K562 (cell line): ENCODE data around the gene ZNF800. TPM values are rescaled to one million over a fixed set of nuclear protein-coding genes. Genes with fewer than 3 reads are reported as not detected.

Source experiments
- ATAC-seq: fragments of 200-7000 bp; cut with Tn5 transposase; 3 replicates; pipeline ENCODE4 v1.9.1; 2020; ENCODE audit warnings: moderate library complexity
- BruUV-seq: library from RNA; stranded (reverse); fragments of 400-500 nt; replicated peaks from 2 replicates; lab custom pipeline; 2021; lab: Mats Ljungman, UMichigan
- CTCF ChIA-PET: fragments of 300-600 bp; formaldehyde crosslinking; extraction: SDS; loops from one replicate; lab custom pipeline; 2021; ENCODE audit warnings: low intra/inter-chr PET ratio; lab: Yijun Ruan, JAX
- POLR2A ChIA-PET: fragments of 300-600, 350-650 bp; sonication (Branson Sonifier 250); formaldehyde crosslinking; extraction: SDS; loops from one replicate; lab custom pipeline; 2021; ENCODE audit warnings: antibody characterized with exemption, inconsistent platforms; lab: Yijun Ruan, JAX
- DNase-seq, 4 experiments: peaks; one replicate each; pipeline versions ENCODE4 v3.0.0 to v3.0.0-alpha.2; 2011 to 2018; ENCODE audit warnings: low spot score in 3 of 4, mixed read lengths in 3 of 4; ENCODE audit errors: extremely low read depth in 1 of 4
- FAIRE-seq: peaks from 2 replicates; lab custom pipeline; 2011; peaks lifted over from hg19 to GRCh38; lab: Jason Lieb, UNC
- H2AFZ ChIP-seq: 2 replicates; pipeline ENCODE4 v1.6.0; 2011; ENCODE audit warnings: low read depth, low read length, control low read depth, inconsistent platforms
- H3K27ac ChIP-seq: fragments of 200-600 bp; 3 replicates; pipeline ENCODE4 v1.8.0; 2011; ENCODE audit warnings: low read depth, mild to moderate bottlenecking, control low read depth, inconsistent platforms, low read length, moderate library complexity, mixed read lengths; ENCODE audit errors: extremely low read depth
- H3K27me3 ChIP-seq, 2 experiments: fragments of 300-600 bp in 1 of 2; 2 replicates in 1 of 2; 3 replicates in 1 of 2; pipeline versions ENCODE4 v1.6.0 to v1.8.0; 2011; ENCODE audit warnings: inconsistent platforms in 2 of 2, low read length in 2 of 2, mild to moderate bottlenecking in 1 of 2, mixed read lengths in 1 of 2, moderate library complexity in 1 of 2; ENCODE audit not compliant: control insufficient read depth in 2 of 2, insufficient read depth in 2 of 2
- H3K36me3 ChIP-seq: fragments of 300-600 bp; 3 replicates; pipeline ENCODE4 v1.8.0; 2011; ENCODE audit warnings: mild to moderate bottlenecking, low read length, inconsistent platforms; ENCODE audit not compliant: control insufficient read depth, insufficient read depth
- H3K4me1 ChIP-seq, 2 experiments: fragments of 200-600 bp in 1 of 2; replicated peaks in 1 of 2; 2 replicates in 1 of 2; 3 replicates in 1 of 2; pipeline versions ENCODE4 v1.5.1 to v1.8.0; 2011; ENCODE audit warnings: inconsistent platforms in 2 of 2, low read length in 2 of 2, mild to moderate bottlenecking in 1 of 2, mixed read lengths in 1 of 2, moderate library complexity in 1 of 2; ENCODE audit not compliant: control insufficient read depth in 2 of 2, insufficient read depth in 2 of 2
- H3K4me2 ChIP-seq: 2 replicates; pipeline ENCODE4 v1.6.1; 2011; ENCODE audit warnings: low read length, control low read depth, inconsistent platforms, mixed read lengths; ENCODE audit not compliant: insufficient read depth
- H3K4me3 ChIP-seq: fragments of 200-600 bp; sonication (generic), shearing (Covaris generic); 2 replicates; pipeline ENCODE4 v1.5.1; 2016; ENCODE audit warnings: control low read depth, inconsistent platforms
- H3K79me2 ChIP-seq: fragments of 200-600 bp; 3 replicates; pipeline ENCODE4 v1.8.0; 2011; ENCODE audit warnings: low read length, inconsistent platforms; ENCODE audit not compliant: control insufficient read depth, insufficient read depth
- H3K9ac ChIP-seq, 2 experiments: 2 replicates each; pipeline versions ENCODE4 v1.6.0 to v1.6.1; 2011; ENCODE audit warnings: low read depth in 2 of 2, low read length in 2 of 2, control low read depth in 1 of 2, inconsistent platforms in 1 of 2, mild to moderate bottlenecking in 1 of 2, mixed read lengths in 1 of 2; ENCODE audit not compliant: insufficient read depth in 1 of 2
- H3K9me1 ChIP-seq: one replicate; pipeline ENCODE4 v1.6.0; 2011; ENCODE audit warnings: inconsistent platforms, mild to moderate bottlenecking, low read length, moderate library complexity; ENCODE audit not compliant: control insufficient read depth, insufficient read depth
- H3K9me3 ChIP-seq: replicated peaks from 2 replicates; pipeline ENCODE4 v1.5.1; 2011; ENCODE audit warnings: low read depth, low read length, inconsistent platforms; ENCODE audit not compliant: control insufficient read depth, insufficient read depth
- H4K20me1 ChIP-seq: replicated peaks from 2 replicates; pipeline ENCODE4 v1.6.1; 2011; ENCODE audit warnings: low read length, inconsistent platforms, mixed read lengths; ENCODE audit not compliant: control insufficient read depth, insufficient read depth
- C11orf30 ChIP-seq: fragments of 450-650 bp; IDR thresholded peaks from 2 replicates; pipeline ENCODE4 v1.6.1; 2016; ENCODE audit warnings: low read depth, mild to moderate bottlenecking
- DPF2 ChIP-seq: fragments of 450-650 bp; IDR thresholded peaks from 2 replicates; pipeline ENCODE4 v1.6.1; 2016
- FOSL1 ChIP-seq: fragments of 200-800 bp; sonication (Bioruptor generic); conservative IDR thresholded peaks from 2 replicates; pipeline ENCODE4 v1.6.1; 2016; ENCODE audit warnings: missing genetic modification characterization, missing compliant biosample characterization
- HCFC1 ChIP-seq: IDR thresholded peaks from 2 replicates; pipeline ENCODE4 v1.6.1; 2012; ENCODE audit warnings: low read depth, low read length, improper control_type of control experiment
- HNRNPLL ChIP-seq: fragments of 200-400 bp; formaldehyde crosslinking; IDR thresholded peaks from 2 replicates; pipeline ENCODE4 v1.6.1; 2017; ENCODE audit warnings: low read length, low read depth, mild to moderate bottlenecking; ENCODE audit not compliant: poor library complexity, severe bottlenecking
- MNT ChIP-seq, 2 experiments: fragments of 450-650 bp; conservative IDR thresholded peaks; 2 replicates each; pipeline ENCODE4 v1.6.1; 2017; ENCODE audit warnings: mild to moderate bottlenecking in 2 of 2, moderate library complexity in 2 of 2
- NFATC3 ChIP-seq: fragments of 450-650 bp; IDR thresholded peaks from 2 replicates; pipeline ENCODE4 v1.6.1; 2017; ENCODE audit warnings: mild to moderate bottlenecking
- RERE ChIP-seq: sonication (generic); formaldehyde crosslinking; IDR thresholded peaks from 2 replicates; pipeline ENCODE4 v1.8.0; 2023; ENCODE audit warnings: missing genetic modification reagents, mild to moderate bottlenecking, borderline replicate concordance
- TAL1 ChIP-seq: fragments of 450-650 bp; IDR thresholded peaks from 2 replicates; pipeline ENCODE4 v1.6.1; 2016; ENCODE audit warnings: mild to moderate bottlenecking
- TEAD4 ChIP-seq, 2 experiments: sonication (generic) in 1 of 2; formaldehyde crosslinking in 1 of 2; IDR thresholded peaks; 2 replicates each; pipeline versions ENCODE4 v1.6.1 to v1.8.0; 2012 to 2022; ENCODE audit warnings: borderline replicate concordance in 1 of 2, inconsistent platforms in 1 of 2, low read length in 1 of 2, mild to moderate bottlenecking in 1 of 2, missing genetic modification reagents in 1 of 2
- UBTF ChIP-seq, 2 experiments: IDR thresholded peaks; 2 replicates each; pipeline ENCODE4 v1.6.1; 2012; ENCODE audit warnings: improper control_type of control experiment in 2 of 2, low read depth in 2 of 2, low read length in 2 of 2, borderline replicate concordance in 1 of 2
- WGBS: fragments of 100-300 bp; shearing (Covaris generic); methylation state at CpG from one replicate; pipeline ENCODE4 v1.1.6; 2016; ENCODE audit warnings: low coverage, mixed read lengths; ENCODE audit not compliant: insufficient coverage; ENCODE audit errors: missing lambda C conversion rate; 5-methylcytosine and 5-hydroxymethylcytosine counted together
- in situ Hi-C: fragments of 300-500 bp; cut with MboI; formaldehyde crosslinking; loops from 4 replicates; pipeline ENCODE4 v1.15.0; 2018; ENCODE audit warnings: inconsistent platforms, mixed read lengths
- intact Hi-C: fragments of 100-400 bp; cut with micrococcal nuclease; formaldehyde crosslinking; loops from 2 replicates; pipeline ENCODE4 v1.14.2; 2022
- polyA plus RNA-seq, 8 experiments: library from polyadenylated mRNA; depleted of rRNA in 4 of 8; stranded (reverse) in 5 of 8; unstranded in 3 of 8; fragments of >200 nt; fragmentation: Nextera tagmentation in 2 of 8; fragmentation: Illumina TruSeq in 1 of 8; extraction: Ambion mirVana in 2 of 8; extraction: Trizol in 1 of 8; gene quantifications; 2 replicates each; pipeline versions ENCODE4 v1.2.1 to v1.2.3, GENCODE V29; 2011 to 2014; ENCODE audit warnings: inconsistent platforms in 1 of 8, missing spikeins in 1 of 8
- total RNA-seq, 7 experiments: library from RNA; depleted of rRNA in 6 of 7; stranded (reverse); fragments of >200 nt in 6 of 7; fragmentation: Illumina TruSeq in 2 of 7; extraction: Trizol in 2 of 7; gene quantifications; 2 replicates each; pipeline versions ENCODE4 v1.2.1 to v1.2.3, GENCODE V29; 2011 to 2021; ENCODE audit warnings: low replicate concordance in 1 of 7

Gene ZNF800
- total and polyA plus RNA-seq, 9 of the 15 experiments (the other 6 are each of a cell fraction or from before 2014, with no cell fraction given): 7.5 to 58.3 (median 33.4) TPM

GRCh38 chr7:127389321-127389720, 3.2 kb downstream of the ZNF800 start:
- no peaks in the 10 kb centered on the region for H3K9me1 ChIP-seq
- ATAC-seq (no peak), DNase-seq (no peak), FAIRE-seq (no peak)
- intact Hi-C loops (no loop called here), in situ Hi-C loops (no loop called here)
- 11% methylated on average over 1 of the region's 1 CpG for WGBS
- BruUV-seq: no TSS peak
- ChIA-PET CTCF (no interaction called here), POLR2A (interaction anchor here (1.3 kb wide), 1 partner anchor 21 kb away, joined by 3 read pairs; no protein-coding TSS in a partner anchor)
- peaks cover 4% of the 10 kb centered on the region; the same call in 1 of the 2 replicates for H4K20me1 ChIP-seq
- H3K79me2 ChIP-seq: peaks cover 86% of the 10 kb centered on the region
- no peaks in the 10 kb centered on the region for H3K9me3 ChIP-seq
- H3K27me3 ChIP-seq: no peaks in the 10 kb centered on the region
- H2AFZ ChIP-seq: no peak overlapping the region
- H3K27ac ChIP-seq: peak overlapping the region; percentile 9; the same call in 2 of the 3 replicates
- peak overlapping the region in 1 of 2 experiments; percentile 97; a peak in 2 of 4 replicates for H3K9ac ChIP-seq
- H3K4me1 ChIP-seq: peaks cover 28 to 31% of the 10 kb centered on the region in 2 experiments
- H3K4me3 ChIP-seq: no peak overlapping the region; the same call in 1 of the 2 replicates
- peaks cover 62% of the 10 kb centered on the region for H3K36me3 ChIP-seq
- peak overlapping the region; percentile 19; the same call in 1 of the 2 replicates for H3K4me2 ChIP-seq
- TF ChIP-seq HNRNPLL: no peak
- peak; percentile 64 for TF ChIP-seq C11orf30
- no peak for TF ChIP-seq HCFC1
- TF ChIP-seq FOSL1: peak; percentile 65
- no peak for TF ChIP-seq UBTF (IDR thresholded peaks at IDR 0.05; ENCODE audit: borderline replicate concordance in 1 of 2, low read depth in 2 of 2, low read length in 2 of 2)
- TF ChIP-seq DPF2: peak; percentile 70
- no peak for TF ChIP-seq MNT (conservative IDR thresholded peaks at IDR 0.05)
- peak; percentile 23; the same call in 1 of the 2 replicates for TF ChIP-seq TAL1
- TF ChIP-seq RERE (CRISPR knock-in tag): no peak
- TF ChIP-seq TEAD4 (IDR thresholded peaks at IDR 0.05; ENCODE audit: low read length): peak; percentile 47; the same call in 1 of the 2 replicates
- TF ChIP-seq TEAD4 (CRISPR knock-in tag; IDR thresholded peaks at IDR 0.05; ENCODE audit: borderline replicate concordance): no peak
- TF ChIP-seq NFATC3: 0 out of 2 replicates have a peak, but pooled peaks have one; percentile 13
